ENCODE measurements around the gene INPP5D. TPM values are rescaled to one million over a fixed set of nuclear protein-coding genes. Genes with fewer than 3 reads are reported as not detected.

INPP5D gene
- under 0.01 TPM in 2 replicates for total RNA-seq

GRCh38 chr2:233059797-233060500 is at the start of gene INPP5D:
INPP5D (plus strand) TSS chr2:233060342; CDS start chr2:233060479, 137 bp downstream.
- no peaks in the 10 kb centered on the region for H3K9me3 ChIP-seq (ENCODE audit: low read depth, low read length)
- no peaks in the 10 kb centered on the region for H3K27me3 ChIP-seq (ENCODE audit: insufficient read depth, low read length)
- no peak within 1 kb of the TSS for H3K27ac ChIP-seq (ENCODE audit: low read depth, low read length)
- no peaks in the 10 kb centered on the region for H4K20me1 ChIP-seq (ENCODE audit: insufficient read depth, low read length)
- no peak for DNase-seq (ENCODE audit: insufficient read length, low spot score, missing footprints)
- no peaks in the 10 kb centered on the region for H3K4me1 ChIP-seq (ENCODE audit: insufficient read depth, low read length)
- H3K4me2 ChIP-seq (ENCODE audit: insufficient read depth, low read length) = no peak within 1 kb of the TSS
- no peaks in the 10 kb centered on the region for H3K36me3 ChIP-seq (ENCODE audit: insufficient read depth, low read length)
- H3K79me2 ChIP-seq (ENCODE audit: insufficient read depth, low read length) = no peaks in the 10 kb centered on the region
- no peak for TF ChIP-seq CTCF (IDR thresholded peaks at IDR 0.05; ENCODE audit: extremely low read depth, low read depth, low read length)
- no peak within 1 kb of the TSS for H3K4me3 ChIP-seq (ENCODE audit: insufficient read depth, low read length)
- H2AFZ ChIP-seq (ENCODE audit: low read length) = peak within 1 kb of the TSS; percentile 47

DNA sequence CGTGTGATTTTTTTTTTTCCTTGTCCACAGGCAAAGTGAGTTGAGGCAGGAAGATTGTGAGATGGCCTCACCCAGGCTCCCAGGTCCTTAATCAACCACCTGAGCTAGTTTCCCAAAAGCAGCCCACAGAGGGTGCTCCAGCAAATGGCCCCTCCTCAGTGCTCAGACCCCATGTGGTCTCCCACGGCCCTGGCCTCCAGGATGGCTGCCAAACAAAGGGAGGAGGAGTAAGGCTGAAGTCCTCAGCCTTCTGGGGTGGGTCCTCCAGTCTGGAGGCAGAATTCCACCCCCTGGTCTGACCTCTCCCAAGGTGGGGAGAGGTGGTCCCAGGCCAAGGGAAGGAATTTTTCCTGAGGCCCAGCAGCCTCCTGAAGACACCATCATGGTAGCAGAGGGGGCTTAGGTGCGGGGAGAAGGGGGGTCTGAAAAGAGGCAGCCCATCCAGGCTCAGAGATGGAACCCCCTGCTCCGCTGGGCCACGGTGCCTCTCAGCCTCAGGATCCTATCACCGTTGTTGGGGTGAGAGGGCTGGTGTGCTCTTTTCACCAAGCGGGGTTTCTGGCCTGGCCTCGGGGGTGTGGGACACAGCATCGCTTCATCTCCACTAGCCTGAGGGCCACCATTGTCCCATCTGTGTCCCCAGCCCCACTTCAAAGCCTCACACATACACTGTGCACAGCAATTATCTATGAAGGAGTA is 49.4 kb upstream of the INPP5D start:
- no peaks in the 10 kb centered on the region for H3K79me2 ChIP-seq (ENCODE audit: insufficient read depth, low read length)
- peaks cover 2% of the 10 kb centered on the region for H3K27me3 ChIP-seq (ENCODE audit: insufficient read depth, low read length)
- H3K4me1 ChIP-seq (ENCODE audit: insufficient read depth, low read length) = no peaks in the 10 kb centered on the region
- no peaks in the 10 kb centered on the region for H3K9me3 ChIP-seq (ENCODE audit: low read depth, low read length)
- no peak overlapping the region for H3K4me3 ChIP-seq (ENCODE audit: insufficient read depth, low read length)
- no peak overlapping the region for H3K27ac ChIP-seq (ENCODE audit: low read depth, low read length)
- H3K36me3 ChIP-seq (ENCODE audit: insufficient read depth, low read length) = no peaks in the 10 kb centered on the region
- no peak overlapping the region for H2AFZ ChIP-seq (ENCODE audit: low read length)
- H3K4me2 ChIP-seq (ENCODE audit: insufficient read depth, low read length) = no peak overlapping the region
- no peak for DNase-seq (ENCODE audit: insufficient read length, low spot score, missing footprints)
- TF ChIP-seq CTCF (IDR thresholded peaks at IDR 0.05; ENCODE audit: extremely low read depth, low read depth, low read length) = no peak
- H4K20me1 ChIP-seq (ENCODE audit: insufficient read depth, low read length) = no peaks in the 10 kb centered on the region

GRCh38 chr2:233011268-233011650 is 48.9 kb upstream of the INPP5D start:
- Histone ChIP-seq H3K9me3 (ENCODE audit: low read depth, low read length) (no peaks in the 10 kb centered on the region), H3K79me2 (ENCODE audit: insufficient read depth, low read length) (no peaks in the 10 kb centered on the region), H3K27ac (ENCODE audit: low read depth, low read length) (no peak overlapping the region), H4K20me1 (ENCODE audit: insufficient read depth, low read length) (no peaks in the 10 kb centered on the region), H3K4me3 (ENCODE audit: insufficient read depth, low read length) (no peak overlapping the region), H3K27me3 (ENCODE audit: insufficient read depth, low read length) (peaks cover under 1% of the 10 kb centered on the region), H3K36me3 (ENCODE audit: insufficient read depth, low read length) (no peaks in the 10 kb centered on the region), H3K4me2 (ENCODE audit: insufficient read depth, low read length) (no peak overlapping the region), H2AFZ (ENCODE audit: low read length) (no peak overlapping the region), H3K4me1 (ENCODE audit: insufficient read depth, low read length) (no peaks in the 10 kb centered on the region)
- no peak for DNase-seq (ENCODE audit: insufficient read length, low spot score, missing footprints)
- TF ChIP-seq CTCF (IDR thresholded peaks at IDR 0.05; ENCODE audit: extremely low read depth, low read depth, low read length) = no peak

DNA sequence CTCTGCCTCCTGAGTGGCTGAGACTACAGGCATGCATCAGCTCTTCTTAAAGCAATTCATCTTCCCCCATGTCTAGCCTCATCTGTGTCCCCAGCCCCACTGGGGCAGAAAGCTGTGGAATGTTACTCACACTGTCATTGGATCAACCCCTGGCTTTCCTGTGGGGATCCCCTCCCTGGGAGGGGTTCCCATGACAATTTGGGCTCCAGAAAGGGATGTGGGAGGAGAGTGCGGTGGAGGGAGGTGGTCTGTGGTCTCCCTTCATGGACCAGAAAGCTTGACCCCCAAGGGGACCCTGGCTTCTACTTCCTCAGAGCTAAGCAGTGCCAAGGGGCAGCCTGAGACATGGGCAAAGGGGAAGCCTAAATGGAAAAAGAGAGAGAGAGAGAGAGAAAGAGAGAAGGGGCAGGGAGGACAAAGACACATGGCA is 48.4 kb upstream of the INPP5D start:
- no peaks in the 10 kb centered on the region for H3K9me3 ChIP-seq (ENCODE audit: low read depth, low read length)
- H3K36me3 ChIP-seq (ENCODE audit: insufficient read depth, low read length) = no peaks in the 10 kb centered on the region
- no peak overlapping the region for H3K27ac ChIP-seq (ENCODE audit: low read depth, low read length)
- no peaks in the 10 kb centered on the region for H3K79me2 ChIP-seq (ENCODE audit: insufficient read depth, low read length)
- H3K4me1 ChIP-seq (ENCODE audit: insufficient read depth, low read length) = no peaks in the 10 kb centered on the region
- no peak overlapping the region for H3K4me3 ChIP-seq (ENCODE audit: insufficient read depth, low read length)
- H2AFZ ChIP-seq (ENCODE audit: low read length) = no peak overlapping the region
- no peak for TF ChIP-seq CTCF (IDR thresholded peaks at IDR 0.05; ENCODE audit: extremely low read depth, low read depth, low read length)
- no peaks in the 10 kb centered on the region for H4K20me1 ChIP-seq (ENCODE audit: insufficient read depth, low read length)
- no peaks in the 10 kb centered on the region for H3K27me3 ChIP-seq (ENCODE audit: insufficient read depth, low read length)
- DNase-seq (ENCODE audit: insufficient read length, low spot score, missing footprints) = no peak
- H3K4me2 ChIP-seq (ENCODE audit: insufficient read depth, low read length) = no peak overlapping the region
